HEK293T (cell line): ENCODE data around the gene CNNM2.

Experiments
- HDGF ChIP-seq: fragments of 450-650 bp; IDR thresholded peaks from 2 replicates; pipeline ENCODE4 v1.6.1; 2017; ENCODE audit warnings: antibody characterized with exemption, borderline replicate concordance
- SUZ12 ChIP-seq: fragments of 450-650 bp; IDR thresholded peaks from 2 replicates; pipeline ENCODE4 v1.6.1; 2016; ENCODE audit warnings: mild to moderate bottlenecking
- TF ChIP-seq, protein P1 (sequence below): fragments of 450-650 bp; IDR thresholded peaks from 2 replicates; pipeline ENCODE4 v1.6.1; 2016

DNA sequence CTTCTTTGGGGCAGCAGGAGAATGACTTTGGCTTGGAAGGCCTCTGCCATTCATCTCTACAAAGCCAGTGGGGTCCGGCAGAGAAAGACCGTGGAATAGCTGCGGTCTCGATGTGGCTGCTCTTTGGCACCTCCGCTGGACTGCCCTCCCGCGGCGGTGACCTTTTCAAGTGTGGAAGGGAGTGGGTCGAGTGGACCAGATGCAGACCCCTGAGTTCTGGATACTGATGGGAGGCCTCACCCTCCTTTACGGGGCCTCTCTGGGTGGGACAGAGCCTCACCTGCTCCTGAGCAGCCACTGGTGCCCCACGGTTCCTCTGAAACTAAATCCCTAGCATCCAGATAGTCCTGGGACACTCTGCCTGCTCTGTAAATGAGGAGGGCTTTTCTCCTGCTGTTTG lies 161.9 kb downstream of the CNNM2 start:
- TF ChIP-seq HDGF (no peak), SUZ12 (no peak)
- TF ChIP-seq, protein P1, sequence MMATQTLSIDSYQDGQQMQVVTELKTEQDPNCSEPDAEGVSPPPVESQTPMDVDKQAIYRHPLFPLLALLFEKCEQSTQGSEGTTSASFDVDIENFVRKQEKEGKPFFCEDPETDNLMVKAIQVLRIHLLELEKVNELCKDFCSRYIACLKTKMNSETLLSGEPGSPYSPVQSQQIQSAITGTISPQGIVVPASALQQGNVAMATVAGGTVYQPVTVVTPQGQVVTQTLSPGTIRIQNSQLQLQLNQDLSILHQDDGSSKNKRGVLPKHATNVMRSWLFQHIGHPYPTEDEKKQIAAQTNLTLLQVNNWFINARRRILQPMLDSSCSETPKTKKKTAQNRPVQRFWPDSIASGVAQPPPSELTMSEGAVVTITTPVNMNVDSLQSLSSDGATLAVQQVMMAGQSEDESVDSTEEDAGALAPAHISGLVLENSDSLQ = no peak
